ENCODE results near the gene FLCN. TPM values are rescaled to one million over a fixed set of nuclear protein-coding genes. Genes with fewer than 3 reads are reported as not detected.

The FLCN gene
- total and polyA plus RNA-seq, 2 donors (not counting 1 experiment from before 2014, with no cell fraction given), result 16.4 to 68.5 TPM

DNA sequence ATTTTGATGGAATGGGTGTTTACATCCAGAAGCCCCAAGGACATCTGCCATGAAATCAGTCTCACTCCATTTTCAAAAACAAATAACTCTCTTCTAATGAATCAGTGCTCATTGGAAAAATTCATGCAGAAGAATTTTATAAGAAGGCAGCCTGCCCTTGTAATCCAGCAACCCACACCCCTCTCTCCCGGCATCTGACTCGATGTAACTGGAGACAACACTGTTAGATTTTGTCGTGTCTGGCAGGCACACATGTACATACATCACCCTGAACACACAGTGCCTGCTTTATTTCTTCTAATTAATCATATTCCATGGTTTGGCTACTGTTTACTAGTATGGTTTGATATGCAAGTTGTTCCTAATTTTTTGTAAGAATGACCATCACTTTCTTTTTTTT lies 19.0 kb downstream of the FLCN start:
- Histone ChIP-seq H4K20me1 (ENCODE audit: control insufficient read depth, extremely low read depth, insufficient read depth, low read length) (peaks cover 2% of the 10 kb centered on the region), H3K27me3 (ENCODE audit: control insufficient read depth, insufficient read depth, low read length) (no peaks in the 10 kb centered on the region), H3K4me3 (replicated peaks in 1 of 4; ENCODE audit: control extremely low read depth in 1 of 4, insufficient read depth in 1 of 4, low read depth in 3 of 4, low read length in 4 of 4) (no peak overlapping the region), H3K79me2 (ENCODE audit: control insufficient read depth, insufficient read depth, low read length) (no peaks in the 10 kb centered on the region), H3K27ac (ENCODE audit: insufficient read depth, low read length) (no peak overlapping the region), H3K9me3 (ENCODE audit: control insufficient read depth, insufficient read depth, low read depth, low read length) (no peaks in the 10 kb centered on the region), H3K36me3 (ENCODE audit: control insufficient read depth, insufficient read depth, low read length) (peaks cover 56% of the 10 kb centered on the region), H3K9ac (ENCODE audit: insufficient read depth, low read length) (no peak overlapping the region), H3K4me2 (ENCODE audit: extremely low read depth, insufficient read depth, low read length) (no peak overlapping the region), H3K4me1 (ENCODE audit: control insufficient read depth, extremely low read depth, insufficient read depth, low read length) (no peaks in the 10 kb centered on the region), H2AFZ (ENCODE audit: low read length) (no peak overlapping the region)
- DNase-seq (ENCODE audit: low read depth in 2 of 2), result no peak
- TF ChIP-seq EZH2 (IDR thresholded peaks at IDR 0.05; ENCODE audit: low read length, missing control alignments), result no peak
- TF ChIP-seq, protein P1, sequence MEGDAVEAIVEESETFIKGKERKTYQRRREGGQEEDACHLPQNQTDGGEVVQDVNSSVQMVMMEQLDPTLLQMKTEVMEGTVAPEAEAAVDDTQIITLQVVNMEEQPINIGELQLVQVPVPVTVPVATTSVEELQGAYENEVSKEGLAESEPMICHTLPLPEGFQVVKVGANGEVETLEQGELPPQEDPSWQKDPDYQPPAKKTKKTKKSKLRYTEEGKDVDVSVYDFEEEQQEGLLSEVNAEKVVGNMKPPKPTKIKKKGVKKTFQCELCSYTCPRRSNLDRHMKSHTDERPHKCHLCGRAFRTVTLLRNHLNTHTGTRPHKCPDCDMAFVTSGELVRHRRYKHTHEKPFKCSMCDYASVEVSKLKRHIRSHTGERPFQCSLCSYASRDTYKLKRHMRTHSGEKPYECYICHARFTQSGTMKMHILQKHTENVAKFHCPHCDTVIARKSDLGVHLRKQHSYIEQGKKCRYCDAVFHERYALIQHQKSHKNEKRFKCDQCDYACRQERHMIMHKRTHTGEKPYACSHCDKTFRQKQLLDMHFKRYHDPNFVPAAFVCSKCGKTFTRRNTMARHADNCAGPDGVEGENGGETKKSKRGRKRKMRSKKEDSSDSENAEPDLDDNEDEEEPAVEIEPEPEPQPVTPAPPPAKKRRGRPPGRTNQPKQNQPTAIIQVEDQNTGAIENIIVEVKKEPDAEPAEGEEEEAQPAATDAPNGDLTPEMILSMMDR (conservative IDR thresholded peaks at IDR 0.05 in 1 of 2, IDR thresholded peaks at IDR 0.05 in 1 of 2; ENCODE audit: low read depth in 1 of 2, low read length in 2 of 2), result no peak

DNA sequence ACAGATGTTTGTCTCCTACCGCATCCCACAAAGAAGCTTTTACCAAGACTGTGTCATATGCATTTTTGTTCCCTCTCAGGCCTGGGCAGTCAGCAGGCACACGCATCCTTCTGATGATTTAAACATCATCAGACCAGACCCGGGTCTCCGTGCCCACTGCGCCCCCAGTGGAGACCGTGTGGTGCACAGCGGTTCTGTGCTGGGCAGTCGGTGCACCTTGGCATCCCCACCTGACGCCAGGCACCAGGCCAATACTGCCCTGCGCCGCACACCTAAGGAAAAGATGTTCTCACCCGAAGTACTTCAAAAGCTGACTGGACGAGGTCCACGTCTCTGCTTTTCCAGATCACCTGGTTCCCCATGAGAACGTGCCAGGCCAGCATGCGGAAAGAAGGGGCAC lies 20.2 kb downstream of the FLCN start:
- TF ChIP-seq EZH2 (IDR thresholded peaks at IDR 0.05; ENCODE audit: low read length, missing control alignments), result no peak
- TF ChIP-seq, protein P1 (conservative IDR thresholded peaks at IDR 0.05 in 1 of 2, IDR thresholded peaks at IDR 0.05 in 1 of 2; ENCODE audit: low read depth in 1 of 2, low read length in 2 of 2), result no peak
- H3K79me2 ChIP-seq (ENCODE audit: control insufficient read depth, insufficient read depth, low read length), result no peaks in the 10 kb centered on the region
- no peaks in the 10 kb centered on the region for H3K4me1 ChIP-seq (ENCODE audit: control insufficient read depth, extremely low read depth, insufficient read depth, low read length)
- no peak overlapping the region for H3K9ac ChIP-seq (ENCODE audit: insufficient read depth, low read length)
- H3K4me2 ChIP-seq (ENCODE audit: extremely low read depth, insufficient read depth, low read length), result no peak overlapping the region
- H3K9me3 ChIP-seq (ENCODE audit: control insufficient read depth, insufficient read depth, low read depth, low read length), result no peaks in the 10 kb centered on the region
- H3K36me3 ChIP-seq (ENCODE audit: control insufficient read depth, insufficient read depth, low read length), result peaks cover 52% of the 10 kb centered on the region
- no peaks in the 10 kb centered on the region for H3K27me3 ChIP-seq (ENCODE audit: control insufficient read depth, insufficient read depth, low read length)
- peaks cover 2% of the 10 kb centered on the region for H4K20me1 ChIP-seq (ENCODE audit: control insufficient read depth, extremely low read depth, insufficient read depth, low read length)
- DNase-seq (ENCODE audit: low read depth in 2 of 2), result no peak
- no peak overlapping the region for H3K27ac ChIP-seq (ENCODE audit: insufficient read depth, low read length)
- no peak overlapping the region for H2AFZ ChIP-seq (ENCODE audit: low read length)
- H3K4me3 ChIP-seq (replicated peaks in 1 of 4; ENCODE audit: control extremely low read depth in 1 of 4, insufficient read depth in 1 of 4, low read depth in 3 of 4, low read length in 4 of 4), result no peak overlapping the region

DNA sequence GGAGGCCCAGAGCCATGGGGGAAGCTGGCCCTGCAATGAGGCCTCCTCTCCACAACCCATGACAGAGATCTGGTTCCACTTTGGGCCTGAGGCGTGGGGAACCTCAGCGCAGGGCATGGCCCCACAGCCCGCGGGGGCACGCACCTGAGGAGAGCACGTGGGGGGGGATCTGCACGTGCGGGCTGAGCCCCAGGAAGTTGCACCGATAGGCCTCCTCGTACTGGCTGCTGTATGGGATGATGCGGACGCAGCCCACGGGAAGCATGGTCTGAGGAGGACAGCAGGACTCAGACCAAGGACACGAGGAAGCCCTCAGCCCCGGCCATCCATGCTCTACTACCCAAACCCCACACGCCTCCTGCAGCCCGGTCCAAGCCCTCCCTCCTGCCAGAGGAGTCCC lies 20.7 kb downstream of the FLCN start:
- Histone ChIP-seq H3K27ac (ENCODE audit: insufficient read depth, low read length) (no peak overlapping the region), H3K9me3 (ENCODE audit: control insufficient read depth, insufficient read depth, low read depth, low read length) (no peaks in the 10 kb centered on the region), H3K4me3 (replicated peaks in 1 of 4; ENCODE audit: control extremely low read depth in 1 of 4, insufficient read depth in 1 of 4, low read depth in 3 of 4, low read length in 4 of 4) (no peak overlapping the region), H3K79me2 (ENCODE audit: control insufficient read depth, insufficient read depth, low read length) (no peaks in the 10 kb centered on the region), H2AFZ (ENCODE audit: low read length) (no peak overlapping the region), H3K4me2 (ENCODE audit: extremely low read depth, insufficient read depth, low read length) (no peak overlapping the region), H3K36me3 (ENCODE audit: control insufficient read depth, insufficient read depth, low read length) (peaks cover 49% of the 10 kb centered on the region), H4K20me1 (ENCODE audit: control insufficient read depth, extremely low read depth, insufficient read depth, low read length) (peaks cover 2% of the 10 kb centered on the region), H3K9ac (ENCODE audit: insufficient read depth, low read length) (no peak overlapping the region), H3K4me1 (ENCODE audit: control insufficient read depth, extremely low read depth, insufficient read depth, low read length) (no peaks in the 10 kb centered on the region), H3K27me3 (ENCODE audit: control insufficient read depth, insufficient read depth, low read length) (no peaks in the 10 kb centered on the region)
- TF ChIP-seq EZH2 (IDR thresholded peaks at IDR 0.05; ENCODE audit: low read length, missing control alignments), result no peak
- TF ChIP-seq, protein P1 (conservative IDR thresholded peaks at IDR 0.05 in 1 of 2, IDR thresholded peaks at IDR 0.05 in 1 of 2; ENCODE audit: low read depth in 1 of 2, low read length in 2 of 2), result no peak
- no peak for DNase-seq (ENCODE audit: low read depth in 2 of 2)
